HG03521 (cell line): Measurements from ENCODE around the gene RASA4.
"Not testable (repeated sequence)": the region's sequence is repeated elsewhere in the genome, so short reads cannot be mapped to it uniquely, and the experiment has no call there.

Experiments used
- ATAC-seq: cut with Tn5 transposase; IDR thresholded peaks from one replicate; pipeline ENCODE4 v1.9.1; 2021; ENCODE audit warnings: mild to moderate bottlenecking, moderate library complexity; ENCODE audit not compliant: unreplicated experiment

RASA4 gene

GRCh38 chr7:102609734-102610133 is 6.8 kb downstream of the RASA4 start:
- not testable (repeated sequence) for ATAC-seq

GRCh38 chr7:102606848-102607247 is 9.7 kb downstream of the RASA4 start:
- ATAC-seq = not testable (repeated sequence)

- ATAC-seq = not testable (repeated sequence)
Observed at GRCh38 chr7:102604431-102605145, 12.0 kb downstream of the RASA4 start.

GRCh38 chr7:102602317-102602716 is 14.2 kb downstream of the RASA4 start:
- not testable (repeated sequence) for ATAC-seq

GRCh38 chr7:102599699-102600098 is 16.9 kb downstream of the RASA4 start:
- not testable (repeated sequence) for ATAC-seq

- ATAC-seq = not testable (repeated sequence)
Observed at GRCh38 chr7:102596036-102596435, 20.5 kb downstream of the RASA4 start.

- peak; percentile 64 for ATAC-seq
Observed at GRCh38 chr7:102593637-102594334, 22.8 kb downstream of the RASA4 start.

GRCh38 chr7:102592477-102593019 is 24.0 kb downstream of the RASA4 start:
- ATAC-seq = peak; percentile 36

- peak; percentile 41 for ATAC-seq
Observed at GRCh38 chr7:102589857-102590256, 26.7 kb downstream of the RASA4 start.

- not testable (repeated sequence) for ATAC-seq
Observed at GRCh38 chr7:102583495-102583894, 33.1 kb downstream of the RASA4 start.

GRCh38 chr7:102581722-102582121 is 34.8 kb downstream of the RASA4 start:
- ATAC-seq = not testable (repeated sequence)

GRCh38 chr7:102578486-102578885 is 38.1 kb downstream of the RASA4 start:
- ATAC-seq = not testable (repeated sequence)

GRCh38 chr7:102577315-102578240 is 39.0 kb downstream of the RASA4 start:
- not testable (repeated sequence) for ATAC-seq

- not testable (repeated sequence) for ATAC-seq
Observed at GRCh38 chr7:102576363-102576762, 40.2 kb downstream of the RASA4 start.

- not testable (repeated sequence) for ATAC-seq
Observed at GRCh38 chr7:102574607-102575006, 41.9 kb downstream of the RASA4 start.

GRCh38 chr7:102572261-102573239 is 44.0 kb downstream of the RASA4 start, which contains the start of gene POLR2J3:
POLR2J3 (minus strand) TSS chr7:102572583; CDS start chr7:102572521, 62 bp downstream.
- peak; percentile 94 for ATAC-seq

- ATAC-seq = not testable (repeated sequence)
Observed at GRCh38 chr7:102568620-102569019, 47.9 kb downstream of the RASA4 start.

- not testable (repeated sequence) for ATAC-seq
Observed at GRCh38 chr7:102550808-102551422, 65.6 kb downstream of the RASA4 start, which contains the start of gene SPDYE2. SPDYE2 (plus strand) TSS chr7:102551226; CDS start chr7:102553256, 2,030 bp downstream.

GRCh38 chr7:102546353-102546752 is 70.2 kb downstream of the RASA4 start:
- peak; percentile 58 for ATAC-seq
